A673 (cell line): Measurements from ENCODE around the gene IGSF1. TPM values are rescaled to one million over a fixed set of nuclear protein-coding genes. Genes with fewer than 3 reads are reported as not detected.

Source experiments
- BruUV-seq: library from RNA; stranded (reverse); fragments of 400-500 nt; replicated peaks from 2 replicates; lab custom pipeline; 2021; lab: Mats Ljungman, UMichigan
- CTCF ChIA-PET: fragments of 300-600 bp; sonication (Branson Sonifier 250); formaldehyde crosslinking; loops from one replicate; lab custom pipeline; 2022; ENCODE audit warnings: antibody characterized with exemption; lab: Charles Lee
- POLR2A ChIA-PET: fragments of 300-600 bp; sonication (Branson Sonifier 250); formaldehyde crosslinking; loops from one replicate; lab custom pipeline; 2022; ENCODE audit warnings: antibody characterized with exemption; ENCODE audit not compliant: low non-redundant PET; lab: Charles Lee
- DNase-seq: peaks from one replicate; pipeline ENCODE4 v3.0.0-alpha.2; 2015; ENCODE audit warnings: low spot score
- H3K27ac ChIP-seq: fragments of 200-600 bp; sonication (generic); 2 replicates; pipeline ENCODE4 v1.5.1; 2016; ENCODE audit warnings: mixed run types, low read depth, mild to moderate bottlenecking, mixed read lengths, antibody characterized with exemption, low read length; ENCODE audit not compliant: poor library complexity, severe bottlenecking
- H3K27me3 ChIP-seq: fragments of 200-600 bp; sonication (generic); replicated peaks from 2 replicates; pipeline ENCODE4 v1.6.1; 2017; ENCODE audit warnings: mixed run types, low read depth, mild to moderate bottlenecking, mixed read lengths, antibody characterized with exemption, low read length; ENCODE audit not compliant: insufficient read depth, poor library complexity
- H3K36me3 ChIP-seq: fragments of 200-600 bp; sonication (generic); 2 replicates; pipeline ENCODE4 v1.6.1; 2016; ENCODE audit warnings: mixed run types, mild to moderate bottlenecking, mixed read lengths, antibody characterized with exemption, low read length; ENCODE audit not compliant: insufficient read depth, poor library complexity, severe bottlenecking
- H3K4me1 ChIP-seq: fragments of 200-600 bp; sonication (generic); 2 replicates; pipeline ENCODE4 v1.6.1; 2017; ENCODE audit warnings: mixed run types, mild to moderate bottlenecking, mixed read lengths, antibody characterized with exemption, low read length; ENCODE audit not compliant: insufficient read depth, poor library complexity, severe bottlenecking
- H3K4me3 ChIP-seq: fragments of 200-600 bp; sonication (generic); 2 replicates; pipeline ENCODE4 v1.5.1; 2016; ENCODE audit warnings: low read depth, mixed run types, mild to moderate bottlenecking, mixed read lengths, low read length; ENCODE audit not compliant: poor library complexity, severe bottlenecking
- H3K9me3 ChIP-seq: fragments of 200-600 bp; sonication (generic); 2 replicates; pipeline ENCODE4 v1.6.1; 2016; ENCODE audit warnings: mixed run types, low read depth, mild to moderate bottlenecking, mixed read lengths, antibody characterized with exemption, low read length; ENCODE audit not compliant: poor library complexity, severe bottlenecking
- EZH2 ChIP-seq: fragments of 200-600 bp; sonication (generic); IDR thresholded peaks from 2 replicates; pipeline ENCODE4 v1.6.1; 2017; ENCODE audit warnings: borderline replicate concordance, low read depth, mild to moderate bottlenecking, mixed read lengths, antibody characterized with exemption, low read length; ENCODE audit not compliant: poor library complexity, severe bottlenecking
- intact Hi-C: fragments of 100-400 bp; cut with micrococcal nuclease; formaldehyde crosslinking; loops from one replicate; pipeline ENCODE4 v1.10.0; 2022; ENCODE audit not compliant: unreplicated experiment
- total RNA-seq: library from RNA; stranded (reverse); gene quantifications from 2 replicates; pipeline ENCODE4 v1.2.3, GENCODE V29; 2021
- TF ChIP-seq, protein P1 (sequence below): fragments of 300-800, 200-600 bp; sonication (generic); conservative IDR thresholded peaks from 2 replicates; pipeline ENCODE4 v1.5.1; 2017; ENCODE audit warnings: low read depth, mild to moderate bottlenecking, antibody characterized with exemption, low read length, moderate library complexity, mixed read lengths

Gene IGSF1
- total RNA-seq, 1 experiment from 2014 or later, result not detected

GRCh38 chrX:131316260-131316659 lies 27.2 kb upstream of the IGSF1 start:
- no TSS peak for BruUV-seq
- Histone ChIP-seq H3K36me3 (no peaks in the 10 kb centered on the region), H3K9me3 (no peaks in the 10 kb centered on the region), H3K27me3 (peaks cover 31% of the 10 kb centered on the region), H3K4me1 (no peaks in the 10 kb centered on the region), H3K4me3 (no peak overlapping the region), H3K27ac (no peak overlapping the region)
- DNase-seq, result no peak
- no peak for TF ChIP-seq EZH2
- TF ChIP-seq, protein P1, sequence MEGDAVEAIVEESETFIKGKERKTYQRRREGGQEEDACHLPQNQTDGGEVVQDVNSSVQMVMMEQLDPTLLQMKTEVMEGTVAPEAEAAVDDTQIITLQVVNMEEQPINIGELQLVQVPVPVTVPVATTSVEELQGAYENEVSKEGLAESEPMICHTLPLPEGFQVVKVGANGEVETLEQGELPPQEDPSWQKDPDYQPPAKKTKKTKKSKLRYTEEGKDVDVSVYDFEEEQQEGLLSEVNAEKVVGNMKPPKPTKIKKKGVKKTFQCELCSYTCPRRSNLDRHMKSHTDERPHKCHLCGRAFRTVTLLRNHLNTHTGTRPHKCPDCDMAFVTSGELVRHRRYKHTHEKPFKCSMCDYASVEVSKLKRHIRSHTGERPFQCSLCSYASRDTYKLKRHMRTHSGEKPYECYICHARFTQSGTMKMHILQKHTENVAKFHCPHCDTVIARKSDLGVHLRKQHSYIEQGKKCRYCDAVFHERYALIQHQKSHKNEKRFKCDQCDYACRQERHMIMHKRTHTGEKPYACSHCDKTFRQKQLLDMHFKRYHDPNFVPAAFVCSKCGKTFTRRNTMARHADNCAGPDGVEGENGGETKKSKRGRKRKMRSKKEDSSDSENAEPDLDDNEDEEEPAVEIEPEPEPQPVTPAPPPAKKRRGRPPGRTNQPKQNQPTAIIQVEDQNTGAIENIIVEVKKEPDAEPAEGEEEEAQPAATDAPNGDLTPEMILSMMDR, result no peak
- ChIA-PET POLR2A (no interaction called here), CTCF (interaction anchor here (0.6 kb wide), 1 partner anchor 14 kb away, joined by 3 read pairs; no protein-coding TSS in a partner anchor)
- intact Hi-C loops, result no loop called here

GRCh38 chrX:131308980-131309379 lies 19.9 kb upstream of the IGSF1 start:
- TF ChIP-seq EZH2, result no peak
- TF ChIP-seq, protein P1, result no peak
- H3K4me3 ChIP-seq, result no peak overlapping the region
- no peak for DNase-seq
- H3K27me3 ChIP-seq, result peaks cover 42% of the 10 kb centered on the region
- POLR2A ChIA-PET, result no interaction called here
- CTCF ChIA-PET, result no interaction called here
- H3K9me3 ChIP-seq, result no peaks in the 10 kb centered on the region
- H3K4me1 ChIP-seq, result no peaks in the 10 kb centered on the region
- H3K36me3 ChIP-seq, result no peaks in the 10 kb centered on the region
- intact Hi-C loops, result no loop called here
- no TSS peak for BruUV-seq
- H3K27ac ChIP-seq, result no peak overlapping the region

DNA sequence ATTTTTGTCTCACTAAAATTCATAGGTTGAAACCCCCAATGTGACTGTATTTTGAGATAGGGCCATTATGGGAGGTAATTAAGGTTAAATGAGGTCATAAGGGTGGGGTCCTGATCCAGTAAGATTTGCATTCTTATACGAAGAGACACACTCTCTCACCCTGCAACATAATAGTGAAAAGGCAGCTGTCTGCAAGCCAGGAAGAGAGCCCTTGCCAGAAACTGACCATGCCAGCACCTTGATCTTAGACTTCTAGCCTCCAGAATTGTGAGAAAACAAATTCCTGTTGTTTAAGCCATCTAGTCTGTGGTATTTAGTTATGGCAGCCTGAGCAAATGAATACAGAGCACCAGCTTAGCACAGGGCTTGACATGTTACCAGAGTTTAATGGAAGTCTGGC lies 17.5 kb upstream of the IGSF1 start:
- no peak for TF ChIP-seq EZH2
- TF ChIP-seq, protein P1, result no peak
- Histone ChIP-seq H3K9me3 (no peaks in the 10 kb centered on the region), H3K4me3 (no peak overlapping the region), H3K36me3 (no peaks in the 10 kb centered on the region), H3K27me3 (peaks cover 52% of the 10 kb centered on the region), H3K4me1 (no peaks in the 10 kb centered on the region), H3K27ac (no peak overlapping the region)
- ChIA-PET POLR2A (no interaction called here), CTCF (no interaction called here)
- intact Hi-C loops, result no loop called here
- no peak for DNase-seq
- BruUV-seq, result no TSS peak
